ENCODE measurements around the gene PAPOLB.

DNA sequence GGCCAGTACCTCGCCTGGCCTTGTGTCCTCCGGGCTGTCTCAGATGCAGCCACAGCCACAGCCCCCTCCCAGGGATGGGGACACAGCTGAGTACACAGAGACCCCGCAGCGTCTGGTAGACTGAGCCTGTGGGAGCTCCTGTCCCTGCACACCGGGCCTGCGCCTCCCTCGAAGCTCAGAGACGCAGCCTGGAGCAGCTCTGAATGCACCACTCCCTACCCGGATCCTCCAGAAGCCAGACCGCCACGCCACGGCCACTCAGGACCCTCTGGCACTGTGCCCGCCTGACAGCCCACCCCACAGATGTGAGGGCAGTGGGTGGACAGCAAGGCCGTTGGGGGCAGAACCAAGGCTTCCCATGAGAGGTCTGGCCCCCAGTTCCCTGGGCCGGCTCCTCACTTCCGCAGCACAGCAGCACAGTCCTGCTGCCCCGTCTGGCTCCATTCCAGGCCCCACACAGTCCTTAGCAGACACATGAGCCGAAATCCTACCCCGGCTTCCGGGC is 40.8 kb downstream of the PAPOLB start:
- TF ChIP-seq, protein P1, sequence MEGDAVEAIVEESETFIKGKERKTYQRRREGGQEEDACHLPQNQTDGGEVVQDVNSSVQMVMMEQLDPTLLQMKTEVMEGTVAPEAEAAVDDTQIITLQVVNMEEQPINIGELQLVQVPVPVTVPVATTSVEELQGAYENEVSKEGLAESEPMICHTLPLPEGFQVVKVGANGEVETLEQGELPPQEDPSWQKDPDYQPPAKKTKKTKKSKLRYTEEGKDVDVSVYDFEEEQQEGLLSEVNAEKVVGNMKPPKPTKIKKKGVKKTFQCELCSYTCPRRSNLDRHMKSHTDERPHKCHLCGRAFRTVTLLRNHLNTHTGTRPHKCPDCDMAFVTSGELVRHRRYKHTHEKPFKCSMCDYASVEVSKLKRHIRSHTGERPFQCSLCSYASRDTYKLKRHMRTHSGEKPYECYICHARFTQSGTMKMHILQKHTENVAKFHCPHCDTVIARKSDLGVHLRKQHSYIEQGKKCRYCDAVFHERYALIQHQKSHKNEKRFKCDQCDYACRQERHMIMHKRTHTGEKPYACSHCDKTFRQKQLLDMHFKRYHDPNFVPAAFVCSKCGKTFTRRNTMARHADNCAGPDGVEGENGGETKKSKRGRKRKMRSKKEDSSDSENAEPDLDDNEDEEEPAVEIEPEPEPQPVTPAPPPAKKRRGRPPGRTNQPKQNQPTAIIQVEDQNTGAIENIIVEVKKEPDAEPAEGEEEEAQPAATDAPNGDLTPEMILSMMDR (IDR thresholded peaks at IDR 0.05), result no peak
- TF ChIP-seq POLR2A (IDR thresholded peaks at IDR 0.05), result no peak
- no peak for TF ChIP-seq EP300 (IDR thresholded peaks at IDR 0.05)

Data from suprapubic skin (tissue), 3 donors.